Fibroblast of the aortic adventitia (primary cell): ENCODE data around the gene DDX19B. TPM values are rescaled to one million over a fixed set of nuclear protein-coding genes. Genes with fewer than 3 reads are reported as not detected.

Source experiments
- DNase-seq: peaks from one replicate; pipeline ENCODE4 v3.0.0-alpha.2; 2010; ENCODE audit warnings: low read depth
- H3K4me3 ChIP-seq: 2 replicates; pipeline ENCODE4 v1.5.1; 2011; ENCODE audit warnings: low read depth, mild to moderate bottlenecking, control low read depth, low read length, moderate library complexity
- total RNA-seq: library from RNA; depleted of rRNA; stranded (reverse); fragments of >200 nt; gene quantifications from 2 replicates; pipeline ENCODE4 v1.2.3, GENCODE V29; 2012; ENCODE audit warnings: low replicate concordance
- TF ChIP-seq, protein P1 (sequence below): IDR thresholded peaks from 2 replicates; pipeline ENCODE4 v1.5.1; 2011; ENCODE audit warnings: mild to moderate bottlenecking, low read length, control low read depth, inconsistent platforms; ENCODE audit not compliant: insufficient read depth

DDX19B gene
- total RNA-seq, 1 donor: 30.5 TPM

GRCh38 chr16:70377782-70378181 is 78.8 kb downstream of the DDX19B start:
- TF ChIP-seq, protein P1, sequence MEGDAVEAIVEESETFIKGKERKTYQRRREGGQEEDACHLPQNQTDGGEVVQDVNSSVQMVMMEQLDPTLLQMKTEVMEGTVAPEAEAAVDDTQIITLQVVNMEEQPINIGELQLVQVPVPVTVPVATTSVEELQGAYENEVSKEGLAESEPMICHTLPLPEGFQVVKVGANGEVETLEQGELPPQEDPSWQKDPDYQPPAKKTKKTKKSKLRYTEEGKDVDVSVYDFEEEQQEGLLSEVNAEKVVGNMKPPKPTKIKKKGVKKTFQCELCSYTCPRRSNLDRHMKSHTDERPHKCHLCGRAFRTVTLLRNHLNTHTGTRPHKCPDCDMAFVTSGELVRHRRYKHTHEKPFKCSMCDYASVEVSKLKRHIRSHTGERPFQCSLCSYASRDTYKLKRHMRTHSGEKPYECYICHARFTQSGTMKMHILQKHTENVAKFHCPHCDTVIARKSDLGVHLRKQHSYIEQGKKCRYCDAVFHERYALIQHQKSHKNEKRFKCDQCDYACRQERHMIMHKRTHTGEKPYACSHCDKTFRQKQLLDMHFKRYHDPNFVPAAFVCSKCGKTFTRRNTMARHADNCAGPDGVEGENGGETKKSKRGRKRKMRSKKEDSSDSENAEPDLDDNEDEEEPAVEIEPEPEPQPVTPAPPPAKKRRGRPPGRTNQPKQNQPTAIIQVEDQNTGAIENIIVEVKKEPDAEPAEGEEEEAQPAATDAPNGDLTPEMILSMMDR: no peak
- H3K4me3 ChIP-seq: no peak overlapping the region
- DNase-seq: no peak

GRCh38 chr16:70378869-70379493 is 80.0 kb downstream of the DDX19B start:
- TF ChIP-seq, protein P1: no peak
- H3K4me3 ChIP-seq: no peak overlapping the region
- DNase-seq: no peak

- H3K4me3 ChIP-seq: peak overlapping the region; percentile 80
- DNase-seq: peak; percentile 89
- TF ChIP-seq, protein P1: no peak
Observed at GRCh38 chr16:70380248-70380918, 81.4 kb downstream of the DDX19B start.

GRCh38 chr16:70380919-70381603 is 82.1 kb downstream of the DDX19B start:
- peak overlapping the region; percentile 80 for H3K4me3 ChIP-seq
- peak; percentile 96 for DNase-seq
- TF ChIP-seq, protein P1: peak; percentile 33

GRCh38 chr16:70381604-70382342 is 82.8 kb downstream of the DDX19B start:
- H3K4me3 ChIP-seq: peak overlapping the region; percentile 61
- TF ChIP-seq, protein P1: no peak
- DNase-seq: no peak

DNA sequence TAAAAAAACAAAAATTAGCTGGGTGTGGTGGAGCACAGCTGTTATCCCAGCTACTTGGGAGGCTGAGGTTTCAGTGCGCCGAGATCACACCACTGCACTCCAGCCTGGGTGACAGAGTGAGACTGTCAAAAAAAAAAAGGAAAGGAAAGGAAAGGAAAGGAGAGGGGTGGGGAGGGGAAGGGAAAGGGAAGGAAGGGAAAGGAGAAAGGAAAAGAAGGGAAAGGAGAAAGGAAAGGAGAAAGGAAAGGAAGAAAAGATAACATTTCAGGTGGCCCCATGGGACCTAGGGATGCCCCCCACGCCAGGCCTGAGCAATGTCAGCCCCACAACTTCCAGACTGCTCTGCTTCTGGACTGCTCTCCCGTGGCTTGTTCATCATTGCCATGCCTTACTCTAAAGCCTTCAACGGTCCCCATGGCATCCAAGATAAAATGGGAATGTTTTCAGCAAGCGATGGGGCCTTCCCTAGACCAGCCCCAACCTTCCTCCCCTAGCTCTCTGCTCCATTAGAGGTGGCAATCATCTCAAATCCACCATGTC is 84.5 kb downstream of the DDX19B start:
- H3K4me3 ChIP-seq: no peak overlapping the region

More for the DNA sequence above, 84.5 kb downstream of the DDX19B start:
- TF ChIP-seq, protein P1: no peak
- no peak for DNase-seq
